Neural progenitor cell (in vitro differentiated cells): ENCODE results near the gene RAB40B. TPM values are rescaled to one million over a fixed set of nuclear protein-coding genes. Genes with fewer than 3 reads are reported as not detected.

Experiments used
- DNase-seq: peaks from one replicate; pipeline ENCODE4 v3.0.0-alpha.2; 2016; ENCODE audit warnings: low spot score
- H2AFZ ChIP-seq: fragments of 200-600 bp; sonication (generic); replicated peaks from 2 replicates; pipeline ENCODE4 v1.6.1; 2016; ENCODE audit warnings: antibody characterized with exemption
- H3F3A ChIP-seq: fragments of 200-600 bp; sonication (generic); 2 replicates; pipeline ENCODE4 v1.6.1; 2016; ENCODE audit warnings: antibody characterized with exemption, low read depth
- H3K27ac ChIP-seq: fragments of 200-600 bp; sonication (generic); 2 replicates; pipeline ENCODE4 v1.5.1; 2016; ENCODE audit warnings: mild to moderate bottlenecking
- H3K27me3 ChIP-seq: fragments of 200-600 bp; sonication (generic); 2 replicates; pipeline ENCODE4 v1.6.1; 2016; ENCODE audit warnings: mild to moderate bottlenecking, moderate library complexity
- H3K36me3 ChIP-seq: fragments of 200-600 bp; sonication (generic); 2 replicates; pipeline ENCODE4 v1.5.1; 2016
- H3K4me1 ChIP-seq: fragments of 200-600 bp; sonication (generic); 2 replicates; pipeline ENCODE4 v1.6.1; 2016; ENCODE audit warnings: mixed run types
- H3K4me2 ChIP-seq: fragments of 200-600 bp; sonication (generic); 2 replicates; pipeline ENCODE4 v1.6.1; 2016
- H3K4me3 ChIP-seq: fragments of 200-600 bp; sonication (generic); 2 replicates; pipeline ENCODE4 v1.5.1; 2016
- H3K79me2 ChIP-seq: fragments of 200-600 bp; sonication (generic); 2 replicates; pipeline ENCODE4 v1.6.1; 2016; ENCODE audit warnings: low read depth
- H3K9ac ChIP-seq: fragments of 200-600 bp; sonication (generic); 2 replicates; pipeline ENCODE4 v1.6.1; 2016
- H3K9me3 ChIP-seq: fragments of 200-600 bp; sonication (generic); 2 replicates; pipeline ENCODE4 v1.5.1; 2016; ENCODE audit warnings: low read depth
- H4K20me1 ChIP-seq: fragments of 200-600 bp; sonication (generic); 2 replicates; pipeline ENCODE4 v1.6.1; 2016; ENCODE audit warnings: low read depth
- H3K27ac Mint-ChIP-seq: 3 replicates; pipeline ENCODE4 v1.8.0; 2021; ENCODE audit warnings: mixed read lengths
- H3K27me3 Mint-ChIP-seq: 2 replicates; pipeline ENCODE4 v1.8.0; 2022; ENCODE audit warnings: low read depth, mild to moderate bottlenecking, inconsistent platforms, moderate library complexity, mixed read lengths; ENCODE audit not compliant: insufficient read depth
- H3K36me3 Mint-ChIP-seq: 3 replicates; pipeline ENCODE4 v1.8.0; 2021; ENCODE audit warnings: mixed read lengths
- H3K4me1 Mint-ChIP-seq: 3 replicates; pipeline ENCODE4 v1.8.0; 2021; ENCODE audit warnings: mixed read lengths
- H3K4me3 Mint-ChIP-seq: 3 replicates; pipeline ENCODE4 v1.8.0; 2021; ENCODE audit warnings: mild to moderate bottlenecking, moderate library complexity, mixed read lengths
- H3K9me3 Mint-ChIP-seq: 3 replicates; pipeline ENCODE4 v1.8.0; 2020; ENCODE audit warnings: mixed read lengths
- CTCF ChIP-seq: fragments of 200-600 bp; sonication (generic); IDR thresholded peaks from 2 replicates; pipeline ENCODE4 v1.5.1; 2017; ENCODE audit warnings: antibody characterized with exemption, mild to moderate bottlenecking
- EZH2 ChIP-seq: fragments of 200-600 bp; sonication (generic); IDR thresholded peaks from 2 replicates; pipeline ENCODE4 v1.6.1; 2017; ENCODE audit warnings: antibody characterized with exemption, mild to moderate bottlenecking, moderate library complexity
- EZH2phosphoT487 ChIP-seq: fragments of 200-600 bp; sonication (generic); IDR thresholded peaks from 2 replicates; pipeline ENCODE4 v1.6.1; 2017; ENCODE audit warnings: antibody characterized with exemption
- total RNA-seq: library from RNA; depleted of rRNA; stranded (reverse); fragments of >200 nt; gene quantifications from 2 replicates; pipeline ENCODE4 v1.2.3, GENCODE V29; 2015; ENCODE audit warnings: low replicate concordance

RAB40B gene
- total RNA-seq, 1 donor from 2014 or later: 5.6 TPM

DNA sequence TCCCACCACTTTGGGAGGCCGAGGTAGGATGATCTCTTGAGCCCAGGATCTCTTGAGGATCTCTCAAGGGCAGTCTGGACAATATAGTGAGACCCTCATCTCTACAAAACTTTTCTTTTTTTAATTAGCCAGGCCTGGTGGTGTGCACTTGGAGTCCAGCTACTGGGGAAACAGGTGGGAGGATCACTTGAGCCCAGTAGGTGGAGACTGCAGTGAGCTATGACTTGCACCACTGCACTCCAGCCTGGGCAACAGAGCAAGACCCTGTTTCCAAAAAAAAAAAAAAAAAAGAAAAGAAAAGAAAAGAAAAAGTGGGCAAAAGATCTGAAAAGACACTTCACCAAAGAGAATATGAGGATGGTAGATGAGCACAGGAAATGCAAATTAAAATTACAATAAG, 15.0 kb downstream of the RAB40B start:
- Histone ChIP-seq H3K4me1 (no peaks in the 10 kb centered on the region), H3K9me3 (no peaks in the 10 kb centered on the region), H2AFZ (no peak overlapping the region), H3K4me2 (no peak overlapping the region), H3K9ac (no peak overlapping the region), H4K20me1 (no peaks in the 10 kb centered on the region), H3K36me3 (no peaks in the 10 kb centered on the region), H3F3A (no peaks in the 10 kb centered on the region), H3K27ac (no peak overlapping the region), H3K4me3 (no peak overlapping the region), H3K27me3 (no peaks in the 10 kb centered on the region), H3K79me2 (no peaks in the 10 kb centered on the region)
- peaks cover 2% of the 10 kb centered on the region for H3K27me3 Mint-ChIP-seq
- peaks cover 8% of the 10 kb centered on the region for H3K9me3 Mint-ChIP-seq
- DNase-seq: no peak
- no peak overlapping the region for H3K27ac Mint-ChIP-seq
- H3K4me1 Mint-ChIP-seq: no peaks in the 10 kb centered on the region
- no peak for TF ChIP-seq CTCF
- no peak for TF ChIP-seq EZH2
- no peak for TF ChIP-seq EZH2phosphoT487
- H3K4me3 Mint-ChIP-seq: no peak overlapping the region
- H3K36me3 Mint-ChIP-seq: no peaks in the 10 kb centered on the region

- Mint-ChIP-seq H3K4me3 (no peak overlapping the region), H3K27me3 (peaks cover 2% of the 10 kb centered on the region), H3K36me3 (no peaks in the 10 kb centered on the region), H3K9me3 (peaks cover 8% of the 10 kb centered on the region), H3K27ac (no peak overlapping the region), H3K4me1 (no peaks in the 10 kb centered on the region)
- no peak overlapping the region for H3K4me3 ChIP-seq
- H3K9me3 ChIP-seq: no peaks in the 10 kb centered on the region
- H3K4me2 ChIP-seq: no peak overlapping the region
- TF ChIP-seq EZH2phosphoT487: no peak
- no peak for TF ChIP-seq CTCF
- no peak for TF ChIP-seq EZH2
- H3K27me3 ChIP-seq: no peaks in the 10 kb centered on the region
- H3K36me3 ChIP-seq: no peaks in the 10 kb centered on the region
- H3K27ac ChIP-seq: no peak overlapping the region
- H4K20me1 ChIP-seq: no peaks in the 10 kb centered on the region
- H3K9ac ChIP-seq: no peak overlapping the region
- no peak overlapping the region for H2AFZ ChIP-seq
- no peaks in the 10 kb centered on the region for H3K4me1 ChIP-seq
- no peaks in the 10 kb centered on the region for H3K79me2 ChIP-seq
- no peak for DNase-seq
- H3F3A ChIP-seq: no peaks in the 10 kb centered on the region
Observed at GRCh38 chr17:82681547-82681946, 17.0 kb downstream of the RAB40B start.

DNA sequence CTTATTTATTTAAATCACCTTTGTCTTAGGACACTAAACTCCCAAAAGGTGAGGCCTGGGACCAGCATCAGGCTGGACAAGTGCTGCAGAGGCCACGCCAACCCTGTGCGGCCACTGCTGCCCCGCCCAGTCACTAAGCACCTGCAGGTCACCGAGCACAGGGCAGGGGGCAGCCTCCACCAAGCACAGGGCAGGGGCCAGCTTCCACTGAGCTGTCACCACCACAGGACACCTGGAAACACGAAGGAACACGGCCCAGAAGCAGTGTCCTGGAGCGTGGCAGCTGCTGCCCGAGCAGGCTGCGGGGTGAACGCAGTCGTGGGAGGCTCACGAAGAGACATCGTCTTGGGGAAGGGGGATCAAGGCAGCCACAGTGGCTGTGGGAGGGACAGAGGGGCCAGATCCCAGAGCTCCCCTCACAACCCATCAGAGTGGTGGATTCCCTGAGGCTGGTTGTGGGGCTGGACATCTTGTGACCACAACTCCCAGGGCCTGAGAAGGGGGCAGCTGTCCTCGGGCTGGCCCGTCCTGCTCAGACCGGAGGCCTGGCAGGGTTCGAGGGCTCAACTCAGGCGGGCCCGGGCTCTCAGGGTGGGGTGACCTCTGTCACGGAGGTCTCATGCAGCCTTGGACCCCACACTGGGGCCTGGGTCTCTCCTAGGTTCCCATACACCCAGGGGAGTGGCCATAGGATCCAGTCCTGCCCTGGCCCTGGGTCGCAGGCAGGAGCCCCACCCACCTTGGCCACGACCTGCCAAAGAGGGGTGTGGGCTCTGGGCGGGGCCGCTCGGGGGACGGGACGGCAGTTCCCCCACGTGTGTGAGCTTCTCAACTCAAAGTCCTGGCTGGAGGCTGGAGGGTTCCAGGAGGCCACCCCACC, 18.7 kb downstream of the RAB40B start:
- no peak overlapping the region for H3K4me3 ChIP-seq
- H3K79me2 ChIP-seq: no peaks in the 10 kb centered on the region
- no peaks in the 10 kb centered on the region for H3K36me3 Mint-ChIP-seq
- peaks cover 8% of the 10 kb centered on the region for H3K9me3 Mint-ChIP-seq
- H3K9me3 ChIP-seq: no peaks in the 10 kb centered on the region
- H3K27me3 ChIP-seq: no peaks in the 10 kb centered on the region
- no peak overlapping the region for H3K27ac Mint-ChIP-seq
- H3K36me3 ChIP-seq: no peaks in the 10 kb centered on the region
- peaks cover 2% of the 10 kb centered on the region for H3K4me1 Mint-ChIP-seq
- no peak overlapping the region for H3K27ac ChIP-seq
- H3K4me3 Mint-ChIP-seq: no peak overlapping the region
- H3K27me3 Mint-ChIP-seq: peaks cover 2% of the 10 kb centered on the region
- H3F3A ChIP-seq: no peaks in the 10 kb centered on the region
- H3K4me2 ChIP-seq: no peak overlapping the region
- DNase-seq: peak; percentile 52
- H2AFZ ChIP-seq: no peak overlapping the region
- H3K4me1 ChIP-seq: no peaks in the 10 kb centered on the region
- no peak overlapping the region for H3K9ac ChIP-seq
- no peaks in the 10 kb centered on the region for H4K20me1 ChIP-seq
- no peak for TF ChIP-seq EZH2
- no peak for TF ChIP-seq EZH2phosphoT487
- TF ChIP-seq CTCF: peak; percentile 38
